GM23338 (cell line): ENCODE data around the gene NRN1L. TPM values are rescaled to one million over a fixed set of nuclear protein-coding genes. Genes with fewer than 3 reads are reported as not detected.

Experiments
- ATAC-seq: fragments of 200-7000 bp; cut with Tn5 transposase; 3 replicates; pipeline ENCODE4 v1.9.1; 2020
- DNase-seq: peaks from one replicate; pipeline ENCODE4 v3.0.0-alpha.2; 2015; ENCODE audit warnings: low spot score
- H2AFZ ChIP-seq: fragments of 200-600 bp; sonication (generic); 2 replicates; pipeline ENCODE4 v1.8.0; 2016; ENCODE audit warnings: antibody characterized with exemption, mild to moderate bottlenecking, moderate library complexity
- H3F3A ChIP-seq: fragments of 200-600 bp; sonication (generic); replicated peaks from 2 replicates; pipeline ENCODE4 v1.8.0; 2017; ENCODE audit warnings: antibody characterized with exemption, mixed run types, low read depth
- H3K27ac ChIP-seq: fragments of 200-600 bp; sonication (generic); 2 replicates; pipeline ENCODE4 v1.6.1; 2016; ENCODE audit warnings: low read depth
- H3K27me3 ChIP-seq: fragments of 200-600 bp; sonication (generic); 2 replicates; pipeline ENCODE4 v1.8.0; 2016; ENCODE audit warnings: mild to moderate bottlenecking, mixed run types, moderate library complexity; ENCODE audit not compliant: insufficient read depth
- H3K36me3 ChIP-seq: fragments of 200-600 bp; sonication (generic); 2 replicates; pipeline ENCODE4 v1.8.0; 2016; ENCODE audit warnings: mild to moderate bottlenecking; ENCODE audit not compliant: insufficient read depth
- H3K4me1 ChIP-seq: fragments of 200-600 bp; sonication (generic); 2 replicates; pipeline ENCODE4 v1.8.0; 2016; ENCODE audit warnings: mild to moderate bottlenecking, moderate library complexity; ENCODE audit not compliant: insufficient read depth
- H3K4me2 ChIP-seq: fragments of 200-600 bp; sonication (generic); 2 replicates; pipeline ENCODE4 v1.7.1; 2017; ENCODE audit warnings: mixed run types
- H3K4me3 ChIP-seq: fragments of 200-600 bp; sonication (generic); 2 replicates; pipeline ENCODE4 v1.6.1; 2016; ENCODE audit warnings: mixed run types
- H3K79me2 ChIP-seq: fragments of 200-600 bp; sonication (generic); replicated peaks from 2 replicates; pipeline ENCODE4 v1.8.0; 2017; ENCODE audit warnings: mild to moderate bottlenecking; ENCODE audit not compliant: insufficient read depth
- H3K9me2 ChIP-seq: fragments of 200-600 bp; sonication (generic); 2 replicates; pipeline ENCODE4 v1.8.0; 2017; ENCODE audit not compliant: insufficient read depth
- H4K20me1 ChIP-seq: fragments of 200-600 bp; sonication (generic); replicated peaks from 2 replicates; pipeline ENCODE4 v1.8.0; 2017; ENCODE audit warnings: mild to moderate bottlenecking; ENCODE audit not compliant: insufficient read depth
- H3K27ac Mint-ChIP-seq: 2 replicates; pipeline ENCODE4 v1.8.0; 2020; ENCODE audit warnings: inconsistent platforms, mild to moderate bottlenecking, moderate library complexity, mixed read lengths
- H3K27me3 Mint-ChIP-seq: 3 replicates; pipeline ENCODE4 v1.8.0; 2022; ENCODE audit warnings: low read depth, mild to moderate bottlenecking, moderate library complexity, mixed read lengths, inconsistent platforms; ENCODE audit not compliant: insufficient read depth, poor library complexity
- H3K36me3 Mint-ChIP-seq: 3 replicates; pipeline ENCODE4 v1.8.0; 2021; ENCODE audit warnings: low read depth, mild to moderate bottlenecking, inconsistent platforms, moderate library complexity, mixed read lengths
- H3K4me1 Mint-ChIP-seq: 3 replicates; pipeline ENCODE4 v1.8.0; 2020; ENCODE audit warnings: mild to moderate bottlenecking, inconsistent platforms, mixed read lengths
- H3K4me3 Mint-ChIP-seq: 3 replicates; pipeline ENCODE4 v1.8.0; 2021; ENCODE audit warnings: moderate library complexity, mild to moderate bottlenecking, inconsistent platforms, mixed read lengths
- H3K9me3 Mint-ChIP-seq: 3 replicates; pipeline ENCODE4 v1.8.0; 2020; ENCODE audit warnings: moderate library complexity, mild to moderate bottlenecking, inconsistent platforms, mixed read lengths
- CREB1 ChIP-seq: fragments of 250-450 bp; sonication (Bioruptor Pico); IDR thresholded peaks from 2 replicates; pipeline ENCODE4 v1.5.0; 2020; ENCODE audit warnings: low read depth, mild to moderate bottlenecking, moderate library complexity
- ETS1 ChIP-seq: IDR thresholded peaks from 2 replicates; pipeline ENCODE4 v1.6.1; 2016; ENCODE audit warnings: antibody characterized with exemption
- JUNB ChIP-seq: IDR thresholded peaks from one replicate; pipeline ENCODE4 v1.6.1; 2016; ENCODE audit warnings: antibody characterized with exemption; ENCODE audit not compliant: unreplicated experiment
- NANOG ChIP-seq: IDR thresholded peaks from 2 replicates; pipeline ENCODE4 v1.6.1; 2016; ENCODE audit warnings: antibody characterized with exemption, borderline replicate concordance
- POLR2AphosphoS5 ChIP-seq: IDR thresholded peaks from 2 replicates; pipeline ENCODE4 v1.6.1; 2016; ENCODE audit warnings: antibody characterized with exemption, low read depth
- REST ChIP-seq: IDR thresholded peaks from one replicate; pipeline ENCODE4 v1.6.1; 2018; ENCODE audit warnings: antibody characterized with exemption; ENCODE audit not compliant: unreplicated experiment
- STAT1 ChIP-seq: IDR thresholded peaks from one replicate; pipeline ENCODE4 v1.6.1; 2016; ENCODE audit warnings: antibody characterized with exemption; ENCODE audit not compliant: unreplicated experiment
- ZNF114 ChIP-seq: fragments of 250-450 bp; sonication (Bioruptor Pico); IDR thresholded peaks from 2 replicates; pipeline ENCODE4 v1.5.0; 2020; ENCODE audit warnings: mild to moderate bottlenecking, moderate library complexity
- ZNF331 ChIP-seq: fragments of 250-450 bp; sonication (Bioruptor Pico); IDR thresholded peaks from 2 replicates; pipeline ENCODE4 v1.5.0; 2020; ENCODE audit warnings: low read depth, mild to moderate bottlenecking, moderate library complexity
- ZNF462 ChIP-seq: fragments of 250-450 bp; sonication (Bioruptor Pico); IDR thresholded peaks from 2 replicates; pipeline ENCODE4 v1.5.0; 2020; ENCODE audit warnings: mild to moderate bottlenecking, moderate library complexity
- polyA plus RNA-seq: library from polyadenylated mRNA; unstranded; fragments of >200 nt; fragmentation: Nextera tagmentation; extraction: Ambion mirVana; gene quantifications from 2 replicates; pipeline ENCODE4 v1.2.1, GENCODE V29; 2016
- total RNA-seq: library from RNA; depleted of rRNA; stranded (reverse); fragments of >200 nt; shearing (Covaris generic); gene quantifications from 2 replicates; pipeline ENCODE4 v1.2.3, GENCODE V29; 2014

The NRN1L gene
- total and polyA plus RNA-seq, 2 experiments from 2014 or later, result 14.0 to 26.1 TPM

- H3K27ac ChIP-seq, result no peak overlapping the region
- no peaks in the 10 kb centered on the region; the same call in 1 of the 2 replicates for H4K20me1 ChIP-seq
- H3K36me3 Mint-ChIP-seq, result no peaks in the 10 kb centered on the region
- TF ChIP-seq NANOG (no peak), ETS1 (no peak), JUNB (no peak), ZNF114 (CRISPR knock-in tag) (no peak), CREB1 (no peak), POLR2AphosphoS5 (no peak), REST (no peak), ZNF331 (CRISPR knock-in tag) (no peak), ZNF462 (CRISPR knock-in tag) (no peak), STAT1 (no peak)
- H3K27ac Mint-ChIP-seq, result no peak overlapping the region
- no peak overlapping the region for H3K4me2 ChIP-seq
- H3K4me1 Mint-ChIP-seq, result peaks cover 19% of the 10 kb centered on the region
- no peak overlapping the region for H3K4me3 ChIP-seq
- no peaks in the 10 kb centered on the region for H3K9me3 Mint-ChIP-seq
- H3K36me3 ChIP-seq, result no peaks in the 10 kb centered on the region
- no peaks in the 10 kb centered on the region for H3K9me2 ChIP-seq
- no peak for ATAC-seq
- H3K4me3 Mint-ChIP-seq, result no peak overlapping the region
- peaks cover 12% of the 10 kb centered on the region for H3K27me3 Mint-ChIP-seq
- no peaks in the 10 kb centered on the region for H3K79me2 ChIP-seq
- H2AFZ ChIP-seq, result no peak overlapping the region
- no peaks in the 10 kb centered on the region for H3K27me3 ChIP-seq
- 0 out of 2 replicates have a peak, but pooled peaks cover 6% of the 10 kb centered on the region for H3F3A ChIP-seq
- H3K4me1 ChIP-seq, result peaks cover 6% of the 10 kb centered on the region; the same call in 1 of the 2 replicates
- DNase-seq, result no peak
These were observed 39.6 kb downstream of the NRN1L start for GRCh38 chr16:67924140-67924906.
